Esophagus squamous epithelium (tissue), 4 donors: ENCODE measurements around the gene CIZ1.

Source experiments
- POLR2A ChIP-seq, 4 donors: fragments of 450-650 bp; IDR thresholded peaks; one replicate each; pipeline ENCODE4 v1.6.1; 2017; ENCODE audit warnings: antibody characterized with exemption in 4 of 4, mild to moderate bottlenecking in 4 of 4, moderate library complexity in 3 of 4
- TF ChIP-seq, protein P1 (sequence below), 6 experiments: fragments of 450-650 bp in 4 of 6; fragments of 200-600 bp in 2 of 6; sonication (generic) in 2 of 6; IDR thresholded peaks; one replicate each; pipeline ENCODE4 v1.5.1; 2016 to 2019; ENCODE audit warnings: antibody characterized with exemption in 6 of 6, mild to moderate bottlenecking in 4 of 6, moderate library complexity in 4 of 6

DNA sequence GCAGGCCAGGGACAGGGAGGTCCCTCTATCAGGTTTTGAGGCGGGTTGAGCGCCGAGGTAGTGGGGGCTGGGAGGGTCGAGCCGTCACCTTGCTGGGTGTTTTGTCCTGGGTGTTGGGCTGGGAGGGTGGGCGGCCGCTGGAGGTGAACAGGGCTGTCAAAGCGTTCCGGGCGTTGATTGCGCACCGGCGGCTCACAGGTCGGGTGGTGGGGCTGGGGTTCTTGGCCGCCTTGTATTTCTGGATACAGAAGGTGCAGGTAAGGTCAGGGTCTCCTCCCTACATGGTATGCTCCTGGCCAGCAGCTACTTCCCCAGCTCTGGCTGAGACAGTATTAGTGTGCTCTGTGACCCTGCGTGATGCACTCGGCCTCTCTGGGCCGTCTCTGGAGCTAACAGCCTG lies 25.2 kb downstream of the CIZ1 start:
- TF ChIP-seq, protein P1, sequence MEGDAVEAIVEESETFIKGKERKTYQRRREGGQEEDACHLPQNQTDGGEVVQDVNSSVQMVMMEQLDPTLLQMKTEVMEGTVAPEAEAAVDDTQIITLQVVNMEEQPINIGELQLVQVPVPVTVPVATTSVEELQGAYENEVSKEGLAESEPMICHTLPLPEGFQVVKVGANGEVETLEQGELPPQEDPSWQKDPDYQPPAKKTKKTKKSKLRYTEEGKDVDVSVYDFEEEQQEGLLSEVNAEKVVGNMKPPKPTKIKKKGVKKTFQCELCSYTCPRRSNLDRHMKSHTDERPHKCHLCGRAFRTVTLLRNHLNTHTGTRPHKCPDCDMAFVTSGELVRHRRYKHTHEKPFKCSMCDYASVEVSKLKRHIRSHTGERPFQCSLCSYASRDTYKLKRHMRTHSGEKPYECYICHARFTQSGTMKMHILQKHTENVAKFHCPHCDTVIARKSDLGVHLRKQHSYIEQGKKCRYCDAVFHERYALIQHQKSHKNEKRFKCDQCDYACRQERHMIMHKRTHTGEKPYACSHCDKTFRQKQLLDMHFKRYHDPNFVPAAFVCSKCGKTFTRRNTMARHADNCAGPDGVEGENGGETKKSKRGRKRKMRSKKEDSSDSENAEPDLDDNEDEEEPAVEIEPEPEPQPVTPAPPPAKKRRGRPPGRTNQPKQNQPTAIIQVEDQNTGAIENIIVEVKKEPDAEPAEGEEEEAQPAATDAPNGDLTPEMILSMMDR (IDR thresholded peaks at IDR 0.05), result no peak
- no peak for TF ChIP-seq POLR2A (IDR thresholded peaks at IDR 0.05)
